VCaP (cell line): ENCODE results near the gene BRAT1.

Experiments
- H3K27ac ChIP-seq: fragments of 450-650 bp; 2 replicates; pipeline ENCODE4 v1.5.1; 2017
- TF ChIP-seq, protein P1 (sequence below): fragments of 450-650 bp; conservative IDR thresholded peaks from 2 replicates; pipeline ENCODE4 v1.5.1; 2017; ENCODE audit warnings: mild to moderate bottlenecking, moderate library complexity

BRAT1 gene

DNA sequence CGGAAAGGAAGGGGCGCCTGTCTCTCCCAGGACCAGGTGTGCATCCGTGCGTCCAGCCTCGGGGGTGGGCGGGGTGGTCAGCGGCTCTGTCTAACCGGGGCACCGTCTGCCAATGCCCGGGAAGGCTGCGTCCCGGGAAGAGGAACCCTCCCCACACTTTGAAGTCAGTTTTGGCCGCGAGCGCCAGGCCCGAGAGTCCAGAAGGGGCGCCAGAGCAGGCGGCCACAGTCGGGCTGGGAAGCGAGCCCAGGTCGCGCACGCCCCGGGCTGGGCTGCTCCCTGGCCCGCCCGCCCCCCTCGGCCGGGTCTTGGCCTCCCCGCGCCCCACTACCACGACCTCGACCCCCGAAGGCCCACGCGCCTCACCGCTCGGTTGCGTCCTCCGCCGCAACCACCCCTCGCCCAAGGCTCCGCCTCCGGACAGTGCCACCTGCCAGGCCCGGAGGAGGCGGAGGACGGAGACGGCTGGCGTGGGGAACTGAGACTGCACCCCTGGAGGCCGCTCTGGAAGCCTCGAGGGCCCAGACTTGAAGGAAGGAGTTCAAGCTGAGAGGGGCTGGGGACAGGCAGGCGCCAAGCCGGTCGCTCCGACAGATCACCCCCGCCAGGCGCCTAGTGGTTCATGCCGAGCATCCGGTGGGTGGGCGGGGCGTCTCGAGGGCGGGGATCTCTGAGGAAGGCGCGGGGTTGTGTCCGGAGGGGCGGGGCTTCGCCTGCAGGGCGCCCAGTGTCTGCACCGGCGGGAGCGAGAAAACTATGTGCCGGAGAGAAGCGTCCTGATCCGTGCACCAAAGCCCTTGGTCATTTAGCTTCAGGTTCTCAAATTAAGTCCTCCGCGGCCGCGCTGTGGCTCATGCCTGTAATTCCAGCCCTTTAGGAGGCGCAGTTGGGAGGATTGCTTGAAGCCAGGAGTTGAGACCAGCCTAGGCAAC is at the start of gene BRAT1:
Gene BRAT1, minus strand, starts transcription at position 404 of the 932 bp plus-strand sequence. CDS start 1,093 bp downstream, outside the sequence.
- H3K27ac ChIP-seq: peak within 1 kb of the TSS; percentile 99
- TF ChIP-seq, protein P1, sequence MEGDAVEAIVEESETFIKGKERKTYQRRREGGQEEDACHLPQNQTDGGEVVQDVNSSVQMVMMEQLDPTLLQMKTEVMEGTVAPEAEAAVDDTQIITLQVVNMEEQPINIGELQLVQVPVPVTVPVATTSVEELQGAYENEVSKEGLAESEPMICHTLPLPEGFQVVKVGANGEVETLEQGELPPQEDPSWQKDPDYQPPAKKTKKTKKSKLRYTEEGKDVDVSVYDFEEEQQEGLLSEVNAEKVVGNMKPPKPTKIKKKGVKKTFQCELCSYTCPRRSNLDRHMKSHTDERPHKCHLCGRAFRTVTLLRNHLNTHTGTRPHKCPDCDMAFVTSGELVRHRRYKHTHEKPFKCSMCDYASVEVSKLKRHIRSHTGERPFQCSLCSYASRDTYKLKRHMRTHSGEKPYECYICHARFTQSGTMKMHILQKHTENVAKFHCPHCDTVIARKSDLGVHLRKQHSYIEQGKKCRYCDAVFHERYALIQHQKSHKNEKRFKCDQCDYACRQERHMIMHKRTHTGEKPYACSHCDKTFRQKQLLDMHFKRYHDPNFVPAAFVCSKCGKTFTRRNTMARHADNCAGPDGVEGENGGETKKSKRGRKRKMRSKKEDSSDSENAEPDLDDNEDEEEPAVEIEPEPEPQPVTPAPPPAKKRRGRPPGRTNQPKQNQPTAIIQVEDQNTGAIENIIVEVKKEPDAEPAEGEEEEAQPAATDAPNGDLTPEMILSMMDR: peak; percentile 63

DNA sequence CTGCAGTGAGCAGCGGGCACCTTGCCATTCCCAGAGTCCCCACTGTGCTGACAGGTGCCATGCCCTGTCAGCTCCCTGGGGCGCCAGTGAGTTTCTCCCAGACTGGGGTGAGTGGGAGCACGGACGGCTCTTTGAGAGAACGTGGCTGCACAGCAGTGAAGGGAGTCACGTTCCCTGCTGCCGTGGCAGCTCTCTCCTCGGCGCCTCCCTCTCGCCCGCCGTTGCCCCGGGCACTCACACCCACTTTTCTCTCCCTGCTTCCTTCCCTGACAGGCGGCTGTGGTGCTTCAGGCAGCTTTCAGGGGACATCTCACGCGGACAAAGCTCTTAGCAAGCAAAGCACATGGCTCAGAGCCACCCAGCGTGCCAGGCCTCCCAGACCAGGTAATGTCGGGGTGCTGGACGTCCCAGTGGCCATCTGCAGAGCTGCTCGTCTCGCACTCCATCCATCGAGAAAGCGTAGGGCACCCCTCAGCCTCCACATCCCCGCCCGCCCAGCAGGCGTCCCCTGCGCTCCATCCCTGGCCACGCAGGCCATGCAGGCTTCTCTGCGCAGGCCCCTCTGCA is 49.4 kb upstream of the BRAT1 start:
- no peak overlapping the region for H3K27ac ChIP-seq
- TF ChIP-seq, protein P1: no peak

DNA sequence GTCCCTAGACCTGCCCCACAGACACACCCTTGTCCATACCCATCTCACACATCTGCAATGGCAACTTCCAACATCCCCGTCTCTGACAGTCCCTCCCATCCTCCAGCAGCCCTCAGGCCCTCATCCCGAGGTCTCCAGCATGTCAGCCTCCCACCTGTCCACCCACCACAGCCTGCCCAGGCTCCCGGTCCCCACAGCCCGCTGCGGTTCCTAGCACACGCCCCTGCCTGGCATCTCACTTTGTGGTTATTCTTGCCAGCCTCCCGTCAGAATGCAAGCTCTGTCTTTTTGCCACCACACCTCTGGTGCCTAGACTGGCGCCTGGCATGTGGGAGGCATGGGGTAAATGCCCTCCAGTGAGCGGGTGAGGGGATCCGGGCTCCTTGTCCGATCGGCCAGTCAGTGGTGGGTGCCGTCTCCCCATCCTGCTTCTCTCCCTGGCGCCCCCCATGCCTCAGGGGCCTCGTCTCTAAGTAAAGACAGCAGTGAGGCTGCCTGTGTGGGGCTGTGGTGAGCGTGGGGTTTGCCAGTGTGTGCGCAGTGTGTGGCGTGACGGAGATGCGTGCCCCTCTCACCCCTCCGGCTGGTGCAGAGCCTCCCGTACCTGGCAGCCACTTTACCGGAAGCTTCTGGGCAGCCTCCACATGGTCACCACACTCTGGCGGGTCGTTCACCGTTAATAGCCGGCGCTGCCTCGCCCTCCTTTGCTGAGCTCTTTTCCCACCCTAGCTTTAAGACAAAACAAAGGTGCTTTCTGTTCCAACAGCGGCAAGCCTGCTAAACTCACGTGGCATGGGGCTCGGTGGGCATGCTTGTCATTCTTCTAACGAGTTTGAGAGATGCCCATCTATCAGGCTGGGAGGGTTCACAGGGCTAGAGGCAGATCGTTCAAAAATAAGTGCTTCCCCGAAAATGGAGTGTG is 48.0 kb upstream of the BRAT1 start:
- TF ChIP-seq, protein P1: no peak
- no peak overlapping the region for H3K27ac ChIP-seq

DNA sequence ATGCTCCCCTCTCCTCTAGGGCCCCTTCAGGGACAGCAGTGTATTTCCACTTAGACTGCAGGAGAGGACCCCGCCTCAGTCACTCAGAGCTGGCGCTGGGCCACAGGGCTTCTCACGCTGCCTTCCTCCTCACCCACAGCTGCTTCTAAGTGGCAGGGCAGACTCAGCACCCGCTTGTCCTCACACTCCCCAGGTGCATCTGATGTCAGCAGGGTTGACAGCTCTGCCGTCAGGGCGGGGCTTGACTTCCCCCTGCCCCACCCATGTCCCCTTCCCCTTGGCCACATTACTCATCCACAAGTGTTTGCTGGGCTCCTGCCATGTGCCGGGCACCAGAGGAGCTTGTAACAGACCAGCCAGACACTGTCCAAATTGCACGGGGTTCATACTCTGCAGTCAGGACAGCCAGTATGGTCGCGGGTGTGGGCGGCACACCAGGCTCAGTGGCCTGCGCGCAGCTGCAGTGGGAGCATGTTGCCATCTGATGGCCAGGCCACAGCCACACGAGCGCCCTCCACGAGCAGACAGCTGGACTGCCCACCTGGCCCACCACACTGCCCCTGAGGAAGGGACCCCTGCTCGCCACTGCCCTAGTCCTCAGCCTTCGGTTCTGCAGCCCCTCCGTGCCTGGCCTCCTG is 47.2 kb upstream of the BRAT1 start:
- TF ChIP-seq, protein P1: no peak
- no peak overlapping the region for H3K27ac ChIP-seq

DNA sequence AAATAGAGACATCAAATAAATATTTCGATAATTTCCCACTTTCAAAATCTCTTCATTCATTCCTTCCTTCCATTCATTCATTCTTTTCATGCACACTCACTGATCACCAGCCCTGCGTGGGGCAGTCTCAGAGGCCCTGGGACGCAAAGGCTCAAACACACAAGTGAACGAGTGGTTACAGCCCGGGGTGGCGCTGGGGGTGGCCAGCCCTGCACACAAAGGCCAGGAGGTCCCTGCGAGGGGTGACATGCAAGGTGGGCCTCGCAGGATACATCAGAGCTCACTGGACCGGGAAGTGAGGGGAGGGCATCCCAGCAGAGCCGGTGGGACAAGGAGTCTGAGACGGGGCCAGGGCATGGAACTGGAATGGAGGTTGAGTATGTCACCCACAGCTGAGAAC is 46.6 kb upstream of the BRAT1 start:
- H3K27ac ChIP-seq: no peak overlapping the region
- TF ChIP-seq, protein P1: no peak

DNA sequence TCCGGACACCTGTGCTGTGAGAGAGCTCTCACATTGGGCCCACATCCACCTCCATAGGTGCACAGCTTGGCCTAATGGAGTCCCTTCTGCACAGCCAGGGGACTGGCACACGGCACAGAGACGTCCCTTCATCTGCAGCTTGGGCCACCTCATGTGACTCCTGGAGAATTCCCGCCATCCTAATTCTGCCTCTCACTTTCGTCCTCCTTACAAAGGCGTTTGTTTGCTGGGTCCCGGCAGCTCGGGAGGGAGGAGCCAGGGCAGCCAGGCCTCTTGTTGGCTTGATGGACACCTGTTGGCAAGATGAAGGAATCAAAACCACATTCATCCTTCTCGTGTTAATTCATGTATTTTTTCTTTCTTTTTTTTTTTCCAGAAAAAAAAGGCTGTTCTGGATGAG is 45.7 kb upstream of the BRAT1 start:
- TF ChIP-seq, protein P1: peak; percentile 26; the same call in 1 of the 2 replicates
- H3K27ac ChIP-seq: no peak overlapping the region
